ENCODE measurements around the gene ZNF488.

GRCh38 chr10:47404937-47405336 is 20.8 kb upstream of the ZNF488 start:
- TF ChIP-seq POLR2AphosphoS5 (IDR thresholded peaks at IDR 0.05) (no peak), CTCF (IDR thresholded peaks at IDR 0.05) (no peak)
